Stimulated activated naive CD8-positive, alpha-beta T cell treated with anti-CD3 and anti-CD28 coated beads, Interleukin-15, Interleukin-2, amounts not matched to agents 100 ng/mL and 50 ng/mL, for 24 hours (primary cell): ENCODE measurements around the gene FAM131B.
"Not testable (repeated sequence)": the region's sequence is repeated elsewhere in the genome, so short reads cannot be mapped to it uniquely, and the experiment has no call there.

Experiments used
- H3K27ac Mint-ChIP-seq: one replicate; pipeline ENCODE4 v1.8.0; 2021; ENCODE audit warnings: mild to moderate bottlenecking, mixed read lengths
- H3K27me3 Mint-ChIP-seq: one replicate; pipeline ENCODE4 v1.8.0; 2021; ENCODE audit warnings: mixed read lengths
- H3K36me3 Mint-ChIP-seq: one replicate; pipeline ENCODE4 v1.8.0; 2021; ENCODE audit warnings: low read depth, mixed read lengths
- H3K4me1 Mint-ChIP-seq: one replicate; pipeline ENCODE4 v1.8.0; 2021; ENCODE audit warnings: low read depth, mixed read lengths
- H3K4me3 Mint-ChIP-seq: one replicate; pipeline ENCODE4 v1.8.0; 2021; ENCODE audit warnings: mild to moderate bottlenecking, mixed read lengths
- H3K9me3 Mint-ChIP-seq: one replicate; pipeline ENCODE4 v1.8.0; 2021; ENCODE audit warnings: mixed read lengths

The FAM131B gene

GRCh38 chr7:143362131-143363015 lies at the start of gene FAM131B:
Gene FAM131B, minus strand, starts transcription at chr7:143362713. Its CDS starts 110 bp downstream, at chr7:143362603.
- Mint-ChIP-seq H3K36me3 (no peaks in the 10 kb centered on the region), H3K27ac (no peak within 1 kb of the TSS), H3K9me3 (no peaks in the 10 kb centered on the region), H3K4me1 (no peaks in the 10 kb centered on the region), H3K27me3 (peaks cover 37% of the 10 kb centered on the region), H3K4me3 (peak within 1 kb of the TSS; percentile 84)

DNA sequence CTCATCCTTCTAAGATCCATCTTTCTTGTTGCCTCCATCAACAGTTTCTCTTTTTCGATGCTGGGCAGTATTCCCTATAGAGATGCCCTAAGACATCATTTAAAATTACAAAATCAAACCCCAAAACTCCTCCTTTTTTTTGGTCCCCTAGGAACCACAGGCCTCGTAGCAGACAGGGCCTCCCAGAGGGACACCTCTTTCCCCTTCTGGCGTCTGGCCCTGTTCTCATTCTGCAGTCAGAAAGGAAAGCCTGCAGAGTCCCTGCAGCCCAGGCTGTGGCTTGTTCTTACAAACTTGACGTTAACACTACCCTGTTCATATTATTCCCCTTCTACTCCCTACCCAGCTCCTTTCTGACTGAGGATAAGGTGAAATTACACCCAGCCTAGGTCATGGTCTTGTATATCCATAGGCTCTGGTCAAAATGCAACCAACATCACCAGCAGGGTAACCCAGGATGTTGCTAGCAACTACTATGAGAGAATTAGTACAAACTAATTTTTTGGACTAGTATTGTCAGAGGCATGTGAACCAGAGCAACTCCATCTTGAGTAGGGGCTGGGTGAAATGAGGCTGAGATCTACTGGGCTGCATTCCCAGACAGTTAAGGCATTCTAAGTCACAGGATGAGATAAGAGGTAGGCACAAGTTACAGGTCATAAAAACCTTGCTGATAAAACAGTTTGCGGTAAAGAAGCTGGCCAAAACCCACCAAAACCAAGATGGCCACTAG lies 49.6 kb upstream of the FAM131B start:
- Mint-ChIP-seq H3K36me3 (no peaks in the 10 kb centered on the region), H3K27ac (no peak overlapping the region), H3K27me3 (no peaks in the 10 kb centered on the region), H3K9me3 (no peaks in the 10 kb centered on the region), H3K4me1 (peaks cover 31% of the 10 kb centered on the region), H3K4me3 (no peak overlapping the region)

GRCh38 chr7:143410521-143411004 lies 48.0 kb upstream of the FAM131B start:
- H3K36me3 Mint-ChIP-seq = no peaks in the 10 kb centered on the region
- H3K27me3 Mint-ChIP-seq = no peaks in the 10 kb centered on the region
- no peak overlapping the region for H3K27ac Mint-ChIP-seq
- H3K9me3 Mint-ChIP-seq = no peaks in the 10 kb centered on the region
- peaks cover 44% of the 10 kb centered on the region for H3K4me1 Mint-ChIP-seq
- peak overlapping the region; percentile 72 for H3K4me3 Mint-ChIP-seq

- peaks cover 49% of the 10 kb centered on the region for H3K4me1 Mint-ChIP-seq
- peak within 1 kb of the TSS; percentile 84 for H3K4me3 Mint-ChIP-seq
- H3K36me3 Mint-ChIP-seq = no peaks in the 10 kb centered on the region
- no peaks in the 10 kb centered on the region for H3K9me3 Mint-ChIP-seq
- H3K27me3 Mint-ChIP-seq = no peaks in the 10 kb centered on the region
- H3K27ac Mint-ChIP-seq = peak within 1 kb of the TSS; percentile 77
These were observed 46.4 kb upstream of the FAM131B start, which contains the start of gene EPHA1 for GRCh38 chr7:143408686-143409561. Gene EPHA1, minus strand, starts transcription at chr7:143408856. Its CDS starts 51 bp downstream, at chr7:143408805.

DNA sequence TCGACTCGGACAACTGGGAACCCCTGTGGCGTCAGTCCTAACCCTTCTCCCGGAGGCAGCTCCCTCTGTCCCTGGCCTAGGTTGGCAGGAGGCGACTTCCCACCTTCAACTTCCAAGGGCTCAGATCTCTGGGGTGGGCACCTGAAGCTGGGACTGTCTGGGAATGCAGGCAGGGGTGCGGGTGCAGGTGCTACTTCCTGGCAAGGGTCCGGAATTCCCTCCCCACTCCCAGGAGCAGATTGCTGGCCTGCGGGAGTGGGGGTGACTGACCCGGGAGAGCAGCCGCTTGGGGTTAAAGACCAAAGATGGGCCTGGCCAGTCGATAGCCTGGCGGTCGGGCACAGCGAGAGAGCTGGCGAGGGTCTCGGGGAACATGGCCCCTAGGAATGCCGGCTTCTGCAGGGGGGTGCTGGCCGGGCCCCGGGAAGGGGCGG lies 45.8 kb upstream of the FAM131B start:
- H3K9me3 Mint-ChIP-seq = no peaks in the 10 kb centered on the region
- peaks cover 55% of the 10 kb centered on the region for H3K4me1 Mint-ChIP-seq
- peak overlapping the region; percentile 77 for H3K27ac Mint-ChIP-seq
- H3K27me3 Mint-ChIP-seq = no peaks in the 10 kb centered on the region
- no peaks in the 10 kb centered on the region for H3K36me3 Mint-ChIP-seq
- H3K4me3 Mint-ChIP-seq = peak overlapping the region; percentile 84

DNA sequence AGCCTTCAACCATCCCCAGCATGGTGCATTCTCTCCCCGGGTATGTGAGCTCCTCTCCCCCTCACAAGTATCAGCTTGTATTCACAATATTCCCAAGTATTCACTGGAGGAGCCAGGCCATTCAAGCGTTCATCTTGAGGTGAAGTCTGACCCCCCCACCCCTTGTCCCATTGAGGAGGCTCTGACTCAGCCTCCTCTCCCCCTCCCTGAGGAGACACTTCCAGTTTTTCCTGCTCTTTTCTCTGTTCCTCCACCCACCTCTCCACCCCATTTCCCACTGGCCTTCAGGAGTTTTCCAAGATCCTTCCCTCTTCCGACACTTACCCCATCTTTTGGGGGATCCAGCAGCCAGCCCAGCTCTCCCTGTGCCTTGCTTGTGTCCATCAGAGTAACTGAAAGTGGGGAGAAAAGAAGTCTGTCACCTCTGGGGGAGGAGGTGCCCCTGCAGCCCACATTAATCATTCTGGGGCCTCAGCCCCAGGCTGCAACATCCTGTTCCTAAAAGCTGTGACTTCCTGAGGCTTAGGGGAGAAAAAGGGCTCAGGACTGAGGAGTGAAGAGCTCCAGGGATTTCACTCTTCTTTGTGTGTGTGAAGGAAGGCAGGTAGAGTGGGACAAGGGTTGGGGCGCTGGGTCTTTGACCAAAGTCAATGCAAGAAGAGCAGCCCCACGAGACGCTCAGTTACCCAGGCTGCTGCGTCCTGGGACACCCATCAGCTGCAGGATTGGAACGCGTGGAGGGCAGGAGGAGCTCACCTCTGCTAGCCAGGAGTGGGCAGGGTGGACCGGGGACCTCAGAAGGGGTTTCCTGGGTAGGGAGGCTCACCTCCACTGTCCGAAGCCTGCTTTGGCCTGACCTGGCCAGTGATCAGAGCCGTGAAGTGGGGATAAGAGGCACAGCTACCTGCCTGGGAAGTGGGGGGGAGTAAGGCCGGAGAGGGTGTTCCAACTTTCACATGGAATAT lies 45.1 kb upstream of the FAM131B start:
- H3K9me3 Mint-ChIP-seq = no peaks in the 10 kb centered on the region
- peak overlapping the region; percentile 77 for H3K27ac Mint-ChIP-seq
- peak overlapping the region; percentile 84 for H3K4me3 Mint-ChIP-seq
- H3K27me3 Mint-ChIP-seq = no peaks in the 10 kb centered on the region
- peaks cover 55% of the 10 kb centered on the region for H3K4me1 Mint-ChIP-seq
- no peaks in the 10 kb centered on the region for H3K36me3 Mint-ChIP-seq

DNA sequence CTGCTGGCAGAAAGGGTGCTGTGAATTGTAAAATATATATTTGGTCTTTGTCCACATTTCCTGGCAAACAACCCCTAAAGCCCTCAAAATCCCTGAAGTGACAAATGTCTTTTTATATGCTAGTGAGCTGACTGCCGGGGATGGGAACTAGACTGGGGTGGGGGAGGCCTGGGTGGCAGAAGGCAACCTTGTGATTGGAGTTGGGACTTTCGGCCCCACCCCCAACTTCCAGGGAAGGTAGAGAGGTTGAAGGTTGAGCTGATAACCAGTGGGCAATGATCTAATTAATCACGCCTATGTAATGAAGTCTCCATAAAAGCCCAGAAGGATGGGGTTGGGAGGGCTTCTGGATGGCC lies 43.5 kb upstream of the FAM131B start:
- Mint-ChIP-seq H3K27me3 (no peaks in the 10 kb centered on the region), H3K9me3 (no peaks in the 10 kb centered on the region), H3K36me3 (no peaks in the 10 kb centered on the region), H3K4me1 (peaks cover 55% of the 10 kb centered on the region), H3K27ac (no peak overlapping the region), H3K4me3 (no peak overlapping the region)

DNA sequence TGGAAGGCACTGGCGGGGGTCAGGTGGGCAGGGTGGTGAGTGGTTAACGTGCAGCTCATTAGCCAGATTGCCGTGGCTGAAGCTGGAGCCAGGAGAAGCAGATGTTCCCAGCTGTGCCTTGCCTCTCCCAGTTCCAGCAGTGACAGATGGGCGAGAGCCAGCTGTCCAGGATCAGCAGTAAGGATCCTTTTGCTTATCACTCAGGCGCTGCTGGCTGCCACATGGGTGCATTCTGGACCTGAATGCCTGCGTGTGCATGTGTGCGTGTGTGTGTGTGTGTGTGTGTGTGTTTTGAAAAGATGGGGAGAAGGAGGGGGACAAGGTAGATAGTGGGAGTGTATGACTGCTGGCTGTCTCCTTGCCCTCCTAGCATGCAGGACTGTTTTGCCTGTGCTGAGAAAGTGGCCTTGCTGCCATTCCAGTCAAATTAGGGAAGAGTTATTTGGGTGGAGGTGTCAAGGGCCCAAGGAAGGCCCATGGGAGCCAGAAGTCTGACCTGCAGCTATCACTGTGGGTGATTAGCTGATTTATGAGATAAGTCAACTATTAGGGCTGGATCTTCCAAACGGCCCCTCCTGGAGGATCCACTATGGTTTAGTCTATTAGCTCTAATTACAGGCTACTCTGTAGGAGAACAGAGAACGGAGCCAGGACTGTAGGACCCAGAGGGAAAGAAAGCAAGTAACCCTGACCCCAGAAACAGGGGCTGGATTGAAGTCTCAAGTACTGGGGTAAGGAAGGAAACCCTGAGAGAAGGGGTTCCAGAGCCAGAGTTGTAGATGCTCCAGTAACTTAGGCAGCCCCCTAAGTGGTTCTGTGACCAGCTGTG lies 42.9 kb upstream of the FAM131B start:
- no peak overlapping the region for H3K4me3 Mint-ChIP-seq

GRCh38 chr7:143402233-143402632 lies 39.7 kb upstream of the FAM131B start:
- peaks cover 25% of the 10 kb centered on the region for H3K4me1 Mint-ChIP-seq
- not testable (repeated sequence) for H3K4me3 Mint-ChIP-seq, H3K27ac Mint-ChIP-seq, H3K27me3 Mint-ChIP-seq, H3K36me3 Mint-ChIP-seq, H3K9me3 Mint-ChIP-seq

More for the DNA sequence above, 42.9 kb upstream of the FAM131B start:
- no peaks in the 10 kb centered on the region for H3K27me3 Mint-ChIP-seq
- H3K36me3 Mint-ChIP-seq = no peaks in the 10 kb centered on the region
- H3K4me1 Mint-ChIP-seq = peaks cover 52% of the 10 kb centered on the region
- H3K27ac Mint-ChIP-seq = no peak overlapping the region
- no peaks in the 10 kb centered on the region for H3K9me3 Mint-ChIP-seq

DNA sequence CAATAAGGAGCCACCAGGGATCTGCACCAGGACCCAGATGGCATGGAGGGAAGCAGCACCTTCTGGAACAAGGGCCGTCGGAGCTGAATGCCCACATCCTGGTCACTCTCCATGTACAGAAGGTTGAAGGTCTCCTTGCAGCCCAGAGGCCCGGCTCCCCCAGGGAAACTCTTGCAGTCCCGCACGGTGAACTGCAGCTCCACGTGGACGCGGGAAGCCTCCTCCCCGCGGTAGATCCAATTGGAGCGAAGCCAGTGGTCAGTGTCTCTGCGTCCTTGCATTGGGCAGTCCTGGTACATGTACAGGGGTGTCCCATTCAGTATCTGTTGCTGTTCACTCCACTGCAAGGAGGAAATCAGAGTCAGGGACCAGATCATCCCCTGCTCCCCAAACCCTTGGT lies 38.8 kb upstream of the FAM131B start:
- peaks cover 15% of the 10 kb centered on the region for H3K4me1 Mint-ChIP-seq
- H3K36me3 Mint-ChIP-seq = no peaks in the 10 kb centered on the region
- H3K27me3 Mint-ChIP-seq = no peaks in the 10 kb centered on the region
- no peak overlapping the region for H3K4me3 Mint-ChIP-seq
- H3K27ac Mint-ChIP-seq = no peak overlapping the region
- H3K9me3 Mint-ChIP-seq = no peaks in the 10 kb centered on the region

DNA sequence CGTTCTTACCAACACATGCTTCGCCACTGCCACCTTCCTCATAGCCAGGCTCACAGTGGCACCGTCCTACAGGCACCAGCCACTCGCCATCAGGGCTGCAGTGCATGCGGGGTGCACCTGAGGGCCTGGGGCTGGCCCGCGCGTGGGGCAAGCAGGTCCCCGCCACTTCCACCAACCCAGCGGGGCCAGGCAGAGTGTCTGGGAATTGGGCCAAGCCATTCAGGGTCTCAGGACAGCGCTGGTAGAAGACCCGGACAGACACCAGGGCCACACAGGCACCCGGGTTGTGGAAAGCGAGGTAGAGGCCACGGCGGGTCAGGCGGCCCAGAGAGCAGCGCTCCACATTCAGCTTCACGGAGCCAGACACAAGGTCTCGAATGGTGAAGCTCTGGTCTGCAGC lies 37.1 kb upstream of the FAM131B start:
- Mint-ChIP-seq H3K27me3 (no peaks in the 10 kb centered on the region), H3K4me3 (no peak overlapping the region), H3K27ac (no peak overlapping the region), H3K36me3 (no peaks in the 10 kb centered on the region), H3K9me3 (no peaks in the 10 kb centered on the region), H3K4me1 (peaks cover 14% of the 10 kb centered on the region)

DNA sequence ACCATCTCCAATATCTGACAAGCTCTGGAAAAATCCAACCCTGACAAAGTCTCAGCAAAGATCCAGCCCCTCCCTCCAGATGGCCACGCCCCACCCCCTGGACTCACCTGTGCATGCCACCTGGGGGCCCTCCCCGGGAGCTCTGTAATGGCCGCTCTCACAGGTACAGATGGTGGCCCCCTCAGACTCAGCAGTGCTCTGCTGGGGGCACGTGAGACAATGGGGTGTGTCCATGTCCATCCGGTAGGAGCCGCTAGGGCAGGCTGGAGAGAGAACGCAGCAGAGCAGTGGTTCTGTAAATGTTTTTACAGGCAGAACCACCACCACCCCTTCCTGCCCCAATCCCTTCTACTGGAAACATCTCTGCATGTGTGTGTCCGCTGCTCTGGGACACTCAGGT lies 36.6 kb upstream of the FAM131B start:
- no peak overlapping the region for H3K27ac Mint-ChIP-seq
- H3K4me3 Mint-ChIP-seq = no peak overlapping the region
- no peaks in the 10 kb centered on the region for H3K36me3 Mint-ChIP-seq
- no peaks in the 10 kb centered on the region for H3K27me3 Mint-ChIP-seq
- H3K4me1 Mint-ChIP-seq = peaks cover 11% of the 10 kb centered on the region
- H3K9me3 Mint-ChIP-seq = no peaks in the 10 kb centered on the region

DNA sequence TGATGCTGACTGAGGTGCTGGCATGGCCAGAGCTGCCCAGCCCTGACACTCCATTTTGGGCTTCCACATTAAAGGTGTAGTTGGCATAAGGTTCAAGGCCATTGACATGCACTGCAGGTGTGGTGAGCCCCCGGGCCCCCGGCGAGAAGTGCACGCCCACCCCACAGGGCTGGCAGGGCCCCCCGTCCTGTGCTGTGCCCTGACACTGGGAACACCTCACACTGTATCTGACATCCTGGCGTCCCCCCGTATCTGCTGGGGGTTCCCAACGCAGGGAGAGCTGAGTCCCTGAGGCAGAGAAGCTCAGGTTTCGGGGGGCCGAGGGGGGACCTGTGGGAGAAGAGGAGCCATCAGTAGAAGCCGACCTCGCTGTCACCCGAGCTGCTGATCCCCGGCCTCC lies 36.1 kb upstream of the FAM131B start:
- H3K27ac Mint-ChIP-seq = no peak overlapping the region
- H3K9me3 Mint-ChIP-seq = no peaks in the 10 kb centered on the region
- no peaks in the 10 kb centered on the region for H3K27me3 Mint-ChIP-seq
- no peaks in the 10 kb centered on the region for H3K36me3 Mint-ChIP-seq
- no peak overlapping the region for H3K4me3 Mint-ChIP-seq
- H3K4me1 Mint-ChIP-seq = peaks cover 7% of the 10 kb centered on the region
